Limb (tissue), 2 donors: ENCODE data around the gene FUT1.
"Not testable (repeated sequence)": the region's sequence is repeated elsewhere in the genome, so short reads cannot be mapped to it uniquely, and the experiment has no call there.

Experiments used
- DNase-seq, 2 donors: peaks; one replicate each; pipeline ENCODE4 v3.0.0-alpha.2; 2016; ENCODE audit errors: extremely low spot score in 2 of 2

FUT1 gene

GRCh38 chr19:48768994-48769713 is 16.7 kb upstream of the FUT1 start:
- DNase-seq, result no peak

- DNase-seq, result not testable (repeated sequence)
Observed at GRCh38 chr19:48768171-48768753, 15.8 kb upstream of the FUT1 start.

- DNase-seq, result not testable (repeated sequence)
Observed at GRCh38 chr19:48765816-48766215, 13.4 kb upstream of the FUT1 start.

GRCh38 chr19:48760504-48761205 is 8.2 kb upstream of the FUT1 start:
- no peak for DNase-seq

GRCh38 chr19:48757741-48758144 is 5.3 kb upstream of the FUT1 start:
- DNase-seq, result no peak

GRCh38 chr19:48757089-48757675 is 4.7 kb upstream of the FUT1 start:
- DNase-seq, result no peak

- DNase-seq, result no peak
Observed at GRCh38 chr19:48756686-48757085, 4.2 kb upstream of the FUT1 start.

- DNase-seq, result no peak
Observed at GRCh38 chr19:48756212-48756611, 3.8 kb upstream of the FUT1 start.

- DNase-seq, result no peak
Observed at GRCh38 chr19:48755787-48756186, 3.3 kb upstream of the FUT1 start.

GRCh38 chr19:48755084-48755641 is 2.7 kb upstream of the FUT1 start, which contains the start of gene FGF21:
FGF21 (plus strand) TSS chr19:48755524; CDS start chr19:48756237, 713 bp downstream.
- no peak for DNase-seq

- no peak for DNase-seq
Observed at GRCh38 chr19:48751845-48752495, 471 bp downstream of the FUT1 start.

- DNase-seq, result no peak
Observed at GRCh38 chr19:48750771-48751504, 1.5 kb downstream of the FUT1 start.

GRCh38 chr19:48750351-48750750 is 2.1 kb downstream of the FUT1 start:
- DNase-seq, result no peak

GRCh38 chr19:48749571-48750198 is 2.8 kb downstream of the FUT1 start:
- no peak for DNase-seq

- DNase-seq, result peak; percentile 85 to 90
Observed at GRCh38 chr19:48746738-48747575, 5.5 kb downstream of the FUT1 start, which contains the start of gene IZUMO1. IZUMO1 (minus strand) TSS chr19:48746909; CDS start chr19:48745859, 1,050 bp downstream.

- DNase-seq, result no peak
Observed at GRCh38 chr19:48746110-48746509, 6.3 kb downstream of the FUT1 start.

GRCh38 chr19:48745208-48745995 is 7.0 kb downstream of the FUT1 start:
- DNase-seq, result peak; percentile 64 to 72

GRCh38 chr19:48742096-48742495 is 10.3 kb downstream of the FUT1 start:
- no peak for DNase-seq
